ENCODE results near the gene PLCD1. TPM values are rescaled to one million over a fixed set of nuclear protein-coding genes. Genes with fewer than 3 reads are reported as not detected.

Gene PLCD1
- total and polyA plus RNA-seq, 2 of the 8 experiments (the other 6 are each of a cell fraction or from before 2014, with no cell fraction given) = 15.3 to 19.2 TPM

Small RNA genes lying within 50 kb of the gene (microRNA-seq; reads per million reads assigned to microRNA genes)
- 2.3 to 14.6 reads per million in 2 experiments for gene MIR26A1 (ENCODE audit: borderline microRNAs expressed in 2 of 2, borderline number of aligned reads in 2 of 2, borderline replicate concordance in 1 of 2)

Small RNA genes lying within 50 kb of the gene (small RNA-seq; reads per million reads assigned to genes)
- gene MIR26A1 (ENCODE audit: insufficient read depth) (25.6 reads per million, percentile 94 among the genes with 10 or more reads in this experiment), gene RF00019 (ENCODE audit: insufficient read depth) (not detected)

Other genes with a start within 250 kb of the PLCD1 start
- gene CTDSPL, start 167.8 kb downstream of the PLCD1 start, total RNA-seq (2021; fragmentation: NEBNext Ultra II Directional; extraction: Animal tissue kit (Norgen Biotek cat#: 25700)) = 42.2 and 42.8 TPM in 2 replicates
- gene CTDSPL, start 167.8 kb downstream of the PLCD1 start, polyA plus RNA-seq (2011; rRNA removed) = 19.6 and 20.3 TPM in 2 replicates
- gene VILL, start 38.9 kb downstream of the PLCD1 start, total RNA-seq (2021; fragmentation: NEBNext Ultra II Directional; extraction: Animal tissue kit (Norgen Biotek cat#: 25700)) = 4.1 and 4.6 TPM in 2 replicates
- 4.2 and 7.4 TPM in 2 replicates for gene VILL, start 38.9 kb downstream of the PLCD1 start, polyA plus RNA-seq (2011; rRNA removed)
- 0.75 and 0.76 TPM in 2 replicates for gene DLEC1, start 9.6 kb upstream of the PLCD1 start, total RNA-seq (2021; fragmentation: NEBNext Ultra II Directional; extraction: Animal tissue kit (Norgen Biotek cat#: 25700))
- gene DLEC1, start 9.6 kb upstream of the PLCD1 start, polyA plus RNA-seq (2011; rRNA removed) = 0.26 and 0.36 TPM in 2 replicates
- gene ACAA1, start 107.5 kb upstream of the PLCD1 start, total RNA-seq (2021; fragmentation: NEBNext Ultra II Directional; extraction: Animal tissue kit (Norgen Biotek cat#: 25700)) = 31.9 and 34.8 TPM in 2 replicates
- 23.1 and 27.4 TPM in 2 replicates for gene ACAA1, start 107.5 kb upstream of the PLCD1 start, polyA plus RNA-seq (2011; rRNA removed)
- gene MYD88, start 109.0 kb upstream of the PLCD1 start, total RNA-seq (2021; fragmentation: NEBNext Ultra II Directional; extraction: Animal tissue kit (Norgen Biotek cat#: 25700)) = 19.7 and 22.1 TPM in 2 replicates
- 22.5 and 31.1 TPM in 2 replicates for gene MYD88, start 109.0 kb upstream of the PLCD1 start, polyA plus RNA-seq (2011; rRNA removed)
- 45.5 and 47.0 TPM in 2 replicates for gene OXSR1, start 135.9 kb upstream of the PLCD1 start, total RNA-seq (2021; fragmentation: NEBNext Ultra II Directional; extraction: Animal tissue kit (Norgen Biotek cat#: 25700))
- gene OXSR1, start 135.9 kb upstream of the PLCD1 start, polyA plus RNA-seq (2011; rRNA removed) = 16.9 and 25.1 TPM in 2 replicates
- gene SLC22A13, start 236.2 kb upstream of the PLCD1 start, total RNA-seq (2021; fragmentation: NEBNext Ultra II Directional; extraction: Animal tissue kit (Norgen Biotek cat#: 25700)) = 0.41 and 0.54 TPM in 2 replicates
- gene SLC22A13, start 236.2 kb upstream of the PLCD1 start, polyA plus RNA-seq (2011; rRNA removed) = 0.05 and 0.06 TPM in 2 replicates